ENCODE results near the gene SORL1. TPM values are rescaled to one million over a fixed set of nuclear protein-coding genes. Genes with fewer than 3 reads are reported as not detected.

Gene SORL1
- total and polyA plus RNA-seq, 2 of the 8 experiments (the other 6 are each of a cell fraction or from before 2014, with no cell fraction given), result 38.1 to 65.5 TPM

GRCh38 chr11:121419836-121420235, 32.3 kb upstream of the SORL1 start:
- no peak overlapping the region for H3K14ac ChIP-seq (ENCODE audit: insufficient read length)
- H2BK15ac ChIP-seq (ENCODE audit: low read length), result no peak overlapping the region
- H2BK12ac ChIP-seq (ENCODE audit: low read depth, low read length), result no peak overlapping the region
- H3K4me2 ChIP-seq (ENCODE audit: insufficient read depth in 1 of 2, low read depth in 2 of 2, low read length in 2 of 2), result no peak overlapping the region
- H2BK20ac ChIP-seq (ENCODE audit: low read length), result no peak overlapping the region
- H2BK5ac ChIP-seq (ENCODE audit: low read depth, low read length), result no peak overlapping the region
- FAIRE-seq (no peak), DNase-seq (ENCODE audit: low read depth in 1 of 2, low spot score in 2 of 2) (no peak)
- 95% methylated on average over 4 of the region's 4 CpGs; no CpG with 5 or more reads in 1 of the 2 experiments for WGBS, 2 experiments (ENCODE audit: extremely low coverage in 1 of 2, insufficient coverage in 1 of 2, insufficient read length in 1 of 2, insufficient replicate concordance in 2 of 2, low coverage in 1 of 2, low lambda C conversion rate in 2 of 2, missing lambda C conversion rate in 1 of 2)
- H3K79me2 ChIP-seq (ENCODE audit: control insufficient read depth in 1 of 2, insufficient read depth in 2 of 2, low read length in 2 of 2), result no peaks in the 10 kb centered on the region
- H3K4me1 ChIP-seq (replicated peaks in 1 of 4; ENCODE audit: control insufficient read depth in 3 of 4, insufficient read depth in 4 of 4, low read length in 3 of 4), result peaks cover 0 to 4% (median 0%) of the 10 kb centered on the region in 4 experiments; a peak in 2 of 7 replicates
- H4K91ac ChIP-seq (replicated peaks; ENCODE audit: insufficient read length, low read length), result no peak overlapping the region
- no peak overlapping the region for H3K4me3 ChIP-seq (ENCODE audit: extremely low read depth in 1 of 4, insufficient read depth in 2 of 4, low read depth in 3 of 4, low read length in 4 of 4)
- no peak overlapping the region for H3K56ac ChIP-seq (replicated peaks; ENCODE audit: insufficient read length, low read depth, low read length)
- H3K27ac ChIP-seq (ENCODE audit: low read depth, low read length), result no peak overlapping the region
- no peaks in the 10 kb centered on the region for H4K20me1 ChIP-seq (replicated peaks in 1 of 2; ENCODE audit: control insufficient read depth in 1 of 2, insufficient read depth in 2 of 2, low read length in 2 of 2)
- H4K8ac ChIP-seq (ENCODE audit: extremely low read depth, insufficient read depth, low read length), result no peak overlapping the region
- H3K36me3 ChIP-seq (ENCODE audit: control insufficient read depth in 2 of 4, insufficient read depth in 4 of 4, low read length in 3 of 4), result no peaks in the 10 kb centered on the region
- POLR2A ChIA-PET (ENCODE audit: partially characterized antibody), result interaction anchor here (0.6 kb wide), 1 partner anchor 79 kb away, joined by 3 read pairs; no protein-coding TSS in a partner anchor
- no peaks in the 10 kb centered on the region; the same call in 1 of the 2 replicates for H3K23me2 ChIP-seq (ENCODE audit: low read depth, low read length)
- H2BK120ac ChIP-seq (replicated peaks; ENCODE audit: low read depth, low read length), result no peak overlapping the region
- no peaks in the 10 kb centered on the region for H3K27me3 ChIP-seq (replicated peaks in 1 of 4; ENCODE audit: control insufficient read depth in 3 of 4, extremely low read depth in 1 of 4, insufficient read depth in 3 of 4, low read length in 3 of 4)
- no peaks in the 10 kb centered on the region for H3K9me3 ChIP-seq (ENCODE audit: insufficient read depth in 2 of 2, low read depth in 1 of 2, low read length in 1 of 2)
- no peak overlapping the region for H4K5ac ChIP-seq (ENCODE audit: insufficient read length, low read depth, low read length)
- CTCF ChIA-PET (ENCODE audit: partially characterized antibody), result interaction anchor here (1.0 to 2.8 kb wide), 3 partner anchors 13 to 100 kb away, joined by 3 to 7 read pairs (median 6); no protein-coding TSS in a partner anchor
- H3K79me1 ChIP-seq (ENCODE audit: low read depth, low read length), result no peaks in the 10 kb centered on the region
- H3K9ac ChIP-seq (replicated peaks in 1 of 4; ENCODE audit: extremely low read depth in 1 of 4, low read depth in 3 of 4, low read length in 3 of 4), result no peak overlapping the region
- no peak overlapping the region for H3K18ac ChIP-seq (ENCODE audit: extremely low read depth, low read length)
- H3K23ac ChIP-seq (ENCODE audit: insufficient read length), result no peak overlapping the region
- H2AK5ac ChIP-seq (ENCODE audit: low read depth, low read length), result no peak overlapping the region
- no peak overlapping the region for H2AFZ ChIP-seq (ENCODE audit: low read length)
- no peak overlapping the region for H3K4ac ChIP-seq (replicated peaks; ENCODE audit: insufficient read length, low read depth, low read length)
- no peak for TF ChIP-seq ATF3 (IDR thresholded peaks at IDR 0.05; ENCODE audit: insufficient read depth, low read depth, low read length)
- TF ChIP-seq GTF2F1 (IDR thresholded peaks at IDR 0.05; ENCODE audit: borderline replicate concordance, low read depth, low read length), result no peak
- TF ChIP-seq SIX5 (IDR thresholded peaks at IDR 0.05; ENCODE audit: low read depth, low read length), result no peak
- TF ChIP-seq SIN3A (conservative IDR thresholded peaks at IDR 0.05 in 1 of 2, IDR thresholded peaks at IDR 0.05 in 1 of 2; ENCODE audit: low read depth in 1 of 2, low read length in 2 of 2), result no peak
- no peak for TF ChIP-seq RFX5 (IDR thresholded peaks at IDR 0.05; ENCODE audit: borderline replicate concordance, low read depth, low read length)
- no peak for TF ChIP-seq E2F6 (IDR thresholded peaks at IDR 0.05)
- no peak for TF ChIP-seq RXRA (IDR thresholded peaks at IDR 0.05; ENCODE audit: insufficient read depth, low read depth, low read length)
- TF ChIP-seq CEBPB (IDR thresholded peaks at IDR 0.05; ENCODE audit: low read depth, low read length), result no peak
- TF ChIP-seq ZNF274 (IDR thresholded peaks at IDR 0.05; ENCODE audit: borderline replicate concordance, extremely low read depth, low read length), result no peak
- TF ChIP-seq SAP30 (IDR thresholded peaks at IDR 0.05; ENCODE audit: insufficient read depth, insufficient replicate concordance, low read length), result no peak
- no peak for TF ChIP-seq PHF8 (conservative IDR thresholded peaks at IDR 0.05; ENCODE audit: low read depth, low read length)
- no peak for TF ChIP-seq KDM1A (IDR thresholded peaks at IDR 0.05; ENCODE audit: borderline replicate concordance, low read length)
- no peak for TF ChIP-seq TAF1 (IDR thresholded peaks at IDR 0.05; ENCODE audit: low read depth, low read length)

Data from H1 (cell line).